ENCODE results near the gene CCL4L2.
"Not testable (repeated sequence)": the region's sequence is repeated elsewhere in the genome, so short reads cannot be mapped to it uniquely, and the experiment has no call there.

The CCL4L2 gene

DNA sequence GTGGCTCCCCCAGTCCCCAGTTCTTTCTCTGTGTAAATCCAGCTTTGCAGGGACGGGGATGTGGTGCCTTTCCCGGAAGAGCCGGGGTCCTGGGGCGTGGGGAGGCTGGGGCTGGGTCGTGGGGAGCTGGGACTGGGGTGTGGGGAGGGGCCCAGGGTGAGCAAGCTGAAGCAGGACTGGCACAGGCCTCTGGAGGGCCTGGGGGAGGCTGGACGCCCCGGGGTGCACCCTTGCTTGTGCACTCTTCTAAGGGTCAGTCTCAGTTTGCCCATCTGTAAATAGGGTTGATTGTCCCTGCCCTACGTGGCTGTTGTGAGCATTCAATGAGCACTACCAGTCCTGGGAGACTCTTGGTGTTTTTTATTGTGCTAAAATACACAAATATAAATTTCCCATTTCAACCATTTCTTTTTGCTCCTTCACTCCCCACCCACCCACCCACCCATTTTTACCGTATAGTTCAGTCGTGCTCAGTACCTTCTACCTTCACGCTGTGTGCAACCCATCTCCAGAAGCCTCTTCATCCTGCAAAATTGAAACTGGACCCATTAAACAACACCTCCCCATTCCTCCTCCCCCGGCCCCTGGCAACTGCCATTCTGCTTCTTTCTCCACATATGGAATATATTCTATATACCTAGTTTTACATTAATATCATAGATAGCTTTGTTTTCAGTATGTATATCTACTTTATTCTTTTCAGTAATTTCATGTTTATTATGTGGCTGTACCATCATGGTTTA lies 26.7 kb upstream of the CCL4L2 start:
- TF ChIP-seq, protein P1, sequence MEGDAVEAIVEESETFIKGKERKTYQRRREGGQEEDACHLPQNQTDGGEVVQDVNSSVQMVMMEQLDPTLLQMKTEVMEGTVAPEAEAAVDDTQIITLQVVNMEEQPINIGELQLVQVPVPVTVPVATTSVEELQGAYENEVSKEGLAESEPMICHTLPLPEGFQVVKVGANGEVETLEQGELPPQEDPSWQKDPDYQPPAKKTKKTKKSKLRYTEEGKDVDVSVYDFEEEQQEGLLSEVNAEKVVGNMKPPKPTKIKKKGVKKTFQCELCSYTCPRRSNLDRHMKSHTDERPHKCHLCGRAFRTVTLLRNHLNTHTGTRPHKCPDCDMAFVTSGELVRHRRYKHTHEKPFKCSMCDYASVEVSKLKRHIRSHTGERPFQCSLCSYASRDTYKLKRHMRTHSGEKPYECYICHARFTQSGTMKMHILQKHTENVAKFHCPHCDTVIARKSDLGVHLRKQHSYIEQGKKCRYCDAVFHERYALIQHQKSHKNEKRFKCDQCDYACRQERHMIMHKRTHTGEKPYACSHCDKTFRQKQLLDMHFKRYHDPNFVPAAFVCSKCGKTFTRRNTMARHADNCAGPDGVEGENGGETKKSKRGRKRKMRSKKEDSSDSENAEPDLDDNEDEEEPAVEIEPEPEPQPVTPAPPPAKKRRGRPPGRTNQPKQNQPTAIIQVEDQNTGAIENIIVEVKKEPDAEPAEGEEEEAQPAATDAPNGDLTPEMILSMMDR (IDR thresholded peaks at IDR 0.05; ENCODE audit: insufficient read depth, low read length, poor library complexity, severe bottlenecking) = no peak
- Histone ChIP-seq H3K4me3 (replicated peaks; ENCODE audit: low read depth, low read length) (no peak overlapping the region), H3K36me3 (ENCODE audit: control insufficient read depth, insufficient read depth, low read length) (no peaks in the 10 kb centered on the region), H3K27me3 (replicated peaks; ENCODE audit: control insufficient read depth, insufficient read depth, low read length) (no peaks in the 10 kb centered on the region)
- no peak for DNase-seq (ENCODE audit: extremely low read depth, insufficient read length)

DNA sequence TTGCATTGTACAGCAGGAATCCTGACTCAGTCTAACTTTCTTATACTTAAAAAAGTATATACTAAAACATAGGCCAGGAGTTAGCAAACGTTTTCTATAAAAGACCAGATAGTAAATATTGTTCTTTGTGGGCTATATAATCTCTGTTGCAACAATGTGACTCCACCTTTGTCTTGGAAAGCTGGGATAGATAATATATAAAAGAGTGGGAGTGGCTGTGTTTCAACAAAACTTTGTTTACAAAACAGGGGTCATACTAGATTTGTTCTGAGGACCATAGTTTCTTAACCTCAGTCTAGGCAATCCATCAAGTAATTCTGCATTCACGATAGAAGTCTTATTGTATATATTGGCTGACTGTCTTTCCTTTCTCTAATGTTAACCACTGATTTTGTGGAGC lies 25.4 kb upstream of the CCL4L2 start:
- TF ChIP-seq, protein P1 (IDR thresholded peaks at IDR 0.05; ENCODE audit: insufficient read depth, low read length, poor library complexity, severe bottlenecking) = no peak
- no peaks in the 10 kb centered on the region for H3K36me3 ChIP-seq (ENCODE audit: control insufficient read depth, insufficient read depth, low read length)
- no peak for DNase-seq (ENCODE audit: extremely low read depth, insufficient read length)
- no peak overlapping the region for H3K4me3 ChIP-seq (replicated peaks; ENCODE audit: low read depth, low read length)
- H3K27me3 ChIP-seq (replicated peaks; ENCODE audit: control insufficient read depth, insufficient read depth, low read length) = no peaks in the 10 kb centered on the region

DNA sequence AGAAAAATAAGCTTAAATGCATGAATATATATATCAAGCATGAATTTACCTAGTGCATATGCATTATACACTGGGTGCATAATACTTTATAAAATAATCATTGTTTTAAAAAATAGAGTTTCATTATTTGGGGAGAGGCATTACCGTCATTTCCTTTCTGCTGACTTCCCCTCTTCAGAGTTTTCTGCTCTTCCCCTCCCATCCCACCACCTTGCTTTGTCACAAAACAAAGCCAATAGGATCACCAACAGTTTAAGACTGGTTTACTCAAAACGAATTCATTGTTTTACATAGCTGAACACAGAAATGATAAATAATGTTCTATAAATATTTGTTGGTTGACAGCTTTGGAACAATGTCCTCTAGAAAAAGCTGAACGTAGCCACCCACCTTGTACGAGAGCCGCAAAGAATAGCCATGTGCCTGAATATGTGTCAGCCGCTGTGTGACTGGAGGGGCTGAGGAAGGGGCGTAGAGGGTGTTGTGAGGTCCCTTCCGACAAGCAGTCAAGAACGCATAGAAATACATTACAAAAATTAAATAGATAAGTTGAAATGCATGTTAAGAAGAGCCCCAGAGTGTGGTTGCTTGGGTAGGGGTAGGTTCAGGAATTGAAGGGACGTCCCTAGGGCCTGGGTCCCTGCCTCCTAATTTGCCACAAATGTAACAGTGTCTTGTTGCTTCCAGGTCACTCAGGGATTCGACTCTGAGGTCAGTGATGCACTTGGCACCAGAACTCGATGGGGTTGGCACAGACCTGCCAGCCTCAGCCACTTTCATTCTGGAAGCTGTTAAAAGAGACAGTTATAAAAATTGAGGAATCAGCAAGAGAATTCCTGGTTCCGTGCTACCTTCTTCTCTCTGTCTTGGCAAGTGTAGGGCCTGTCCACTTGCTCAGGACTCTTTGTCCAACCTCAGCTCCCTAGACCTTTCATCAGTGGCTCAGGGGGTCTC lies 23.8 kb upstream of the CCL4L2 start:
- DNase-seq (ENCODE audit: extremely low read depth, insufficient read length); H3K4me3 ChIP-seq (replicated peaks; ENCODE audit: low read depth, low read length); H3K36me3 ChIP-seq (ENCODE audit: control insufficient read depth, insufficient read depth, low read length); H3K27me3 ChIP-seq (replicated peaks; ENCODE audit: control insufficient read depth, insufficient read depth, low read length): not testable (repeated sequence)

DNA sequence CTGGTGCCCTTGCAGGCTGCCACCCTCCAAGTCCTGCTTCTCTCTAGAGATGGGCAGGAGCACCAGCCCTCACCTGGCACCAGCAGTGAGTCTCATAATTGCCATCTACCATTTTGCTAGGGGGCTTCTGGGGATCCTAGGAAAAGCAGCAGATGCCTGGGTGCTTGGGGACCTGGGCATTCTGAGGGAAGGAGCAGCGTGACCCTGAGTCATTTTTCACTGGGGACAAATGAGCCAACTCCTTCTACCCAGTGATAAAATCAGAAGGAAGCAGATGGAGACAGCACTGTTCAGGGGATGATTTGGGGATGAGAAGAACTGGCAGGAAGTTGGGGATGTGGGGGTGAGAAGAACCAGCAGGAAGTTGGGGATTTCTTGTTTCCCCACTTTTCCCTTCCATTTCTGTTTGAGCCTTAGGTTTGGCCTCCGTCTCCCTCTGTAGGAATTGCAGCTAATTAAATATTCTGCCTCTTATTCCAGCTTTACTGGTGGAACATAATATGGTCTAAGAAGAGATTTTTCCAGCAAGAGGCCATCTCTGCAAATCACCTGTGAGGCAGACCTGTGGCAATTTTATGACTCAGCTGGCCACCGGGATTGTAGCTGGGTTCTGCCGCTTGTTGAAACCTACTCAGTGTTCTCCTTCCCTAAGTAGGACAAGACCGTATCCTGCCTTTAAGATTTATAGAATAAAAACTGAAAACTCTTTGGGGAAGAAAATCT lies 22.8 kb upstream of the CCL4L2 start:
- H3K27me3 ChIP-seq (replicated peaks; ENCODE audit: control insufficient read depth, insufficient read depth, low read length); DNase-seq (ENCODE audit: extremely low read depth, insufficient read length); H3K4me3 ChIP-seq (replicated peaks; ENCODE audit: low read depth, low read length); H3K36me3 ChIP-seq (ENCODE audit: control insufficient read depth, insufficient read depth, low read length): not testable (repeated sequence)

DNA sequence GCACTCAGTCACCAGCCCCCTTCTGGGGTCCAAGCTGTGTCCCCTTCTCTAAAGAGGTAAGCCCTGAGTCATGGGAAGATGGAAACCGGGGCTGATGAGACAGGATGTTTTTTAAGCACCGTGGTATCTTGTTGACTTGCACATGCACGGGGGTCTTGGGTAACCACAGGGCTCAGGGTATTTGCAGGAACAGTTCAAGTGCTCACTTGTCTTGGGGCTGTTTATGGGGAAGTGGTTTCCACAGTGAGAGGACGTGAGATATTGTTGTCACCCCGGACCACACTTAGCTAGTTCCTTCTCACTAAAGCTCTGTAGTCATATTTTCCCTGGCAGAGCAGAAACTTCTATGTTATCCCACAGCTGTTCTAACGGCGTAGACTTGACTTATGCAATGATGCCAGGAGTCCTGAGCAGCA lies 22.0 kb upstream of the CCL4L2 start:
- no peaks in the 10 kb centered on the region for H3K36me3 ChIP-seq (ENCODE audit: control insufficient read depth, insufficient read depth, low read length)
- peak; percentile 62 for DNase-seq (ENCODE audit: extremely low read depth, insufficient read length)

DNA sequence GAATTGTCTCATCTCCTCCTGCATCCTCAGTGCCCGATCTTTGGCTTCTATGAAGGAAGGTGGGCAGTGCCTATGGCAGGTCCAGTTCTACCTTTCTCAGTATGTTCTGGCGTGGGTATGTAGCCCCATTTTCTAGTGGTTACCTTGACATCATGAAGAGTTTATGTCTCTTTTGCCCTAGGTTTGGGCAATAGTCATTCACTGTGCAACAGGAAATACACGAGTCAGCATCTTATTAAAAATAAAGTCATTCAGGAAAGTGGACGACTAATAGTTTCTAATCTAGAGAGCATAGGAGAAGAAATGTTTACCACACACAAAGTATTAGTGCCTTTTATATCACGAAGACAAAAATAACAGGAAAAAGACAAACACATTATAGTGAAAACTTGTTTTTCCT lies 20.9 kb upstream of the CCL4L2 start:
- H3K4me3 ChIP-seq (replicated peaks; ENCODE audit: low read depth, low read length); DNase-seq (ENCODE audit: extremely low read depth, insufficient read length); H3K27me3 ChIP-seq (replicated peaks; ENCODE audit: control insufficient read depth, insufficient read depth, low read length); H3K36me3 ChIP-seq (ENCODE audit: control insufficient read depth, insufficient read depth, low read length): not testable (repeated sequence)

More for the DNA sequence above, 22.0 kb upstream of the CCL4L2 start:
- Histone ChIP-seq H3K27me3 (replicated peaks; ENCODE audit: control insufficient read depth, insufficient read depth, low read length) (no peaks in the 10 kb centered on the region), H3K4me3 (replicated peaks; ENCODE audit: low read depth, low read length) (no peak overlapping the region)
- TF ChIP-seq, protein P1 (IDR thresholded peaks at IDR 0.05; ENCODE audit: insufficient read depth, low read length, poor library complexity, severe bottlenecking) = no peak

DNA sequence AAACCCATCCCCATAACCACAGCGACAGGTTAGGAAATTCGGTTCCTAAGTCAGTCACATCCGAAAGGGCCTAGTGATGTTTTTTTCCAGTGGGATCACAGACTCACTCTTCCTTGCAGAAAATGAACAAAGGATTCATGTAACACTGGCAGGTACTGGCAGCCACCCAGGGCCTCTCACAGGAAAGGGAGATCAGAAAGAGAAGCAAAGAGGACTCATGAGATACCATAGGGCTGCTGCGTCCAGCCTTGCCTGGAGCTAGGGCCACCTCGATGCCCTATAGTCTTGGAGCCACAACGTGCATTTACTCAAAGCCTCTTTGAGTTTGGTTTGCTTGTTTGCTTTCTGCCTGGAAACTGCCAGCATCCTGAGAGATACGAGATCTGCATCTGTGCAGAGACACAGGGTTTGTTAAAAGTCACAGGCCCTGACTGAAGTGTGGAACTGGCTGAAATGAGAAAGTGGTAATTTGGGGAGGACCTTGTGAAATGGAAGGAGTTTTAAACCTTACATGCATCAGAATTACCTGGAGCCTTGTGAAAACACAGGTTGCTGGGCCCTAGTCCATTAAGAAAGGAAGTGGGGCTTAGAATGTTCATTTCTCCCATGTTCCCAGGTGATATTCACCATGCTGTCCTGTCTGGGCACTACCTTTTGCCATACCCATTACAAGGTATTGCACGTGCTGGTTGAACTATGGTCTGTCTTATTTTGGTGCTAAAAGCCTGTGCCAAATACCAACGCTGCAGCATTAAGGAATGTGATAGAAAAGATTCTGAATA lies 20.1 kb upstream of the CCL4L2 start:
- not testable (repeated sequence) for H3K4me3 ChIP-seq (replicated peaks; ENCODE audit: low read depth, low read length); H3K36me3 ChIP-seq (ENCODE audit: control insufficient read depth, insufficient read depth, low read length); H3K27me3 ChIP-seq (replicated peaks; ENCODE audit: control insufficient read depth, insufficient read depth, low read length); DNase-seq (ENCODE audit: extremely low read depth, insufficient read length)

All from GM06990 (cell line).